Measurements from ENCODE around the gene COL28A1.
"Not testable (repeated sequence)": the region's sequence is repeated elsewhere in the genome, so short reads cannot be mapped to it uniquely, and the experiment has no call there.

Gene COL28A1

GRCh38 chr7:7516156-7516555 lies 19.5 kb downstream of the COL28A1 start:
- DNase-seq = no peak

- peak in 1 of 2 experiments; percentile 40 for DNase-seq
These were observed 22.6 kb downstream of the COL28A1 start for GRCh38 chr7:7512861-7513597.

GRCh38 chr7:7510794-7511193 lies 24.9 kb downstream of the COL28A1 start:
- no peak for DNase-seq

GRCh38 chr7:7505915-7506314 lies 29.8 kb downstream of the COL28A1 start:
- no peak for DNase-seq

GRCh38 chr7:7504910-7505704 lies 30.6 kb downstream of the COL28A1 start:
- peak in 1 of 2 experiments; percentile 53 for DNase-seq

GRCh38 chr7:7499892-7500291 lies 35.8 kb downstream of the COL28A1 start:
- DNase-seq = no peak

GRCh38 chr7:7498856-7499255 lies 36.8 kb downstream of the COL28A1 start:
- peak in 1 of 2 experiments; percentile 25 for DNase-seq

- DNase-seq = no peak
These were observed 39.4 kb downstream of the COL28A1 start for GRCh38 chr7:7496311-7496710.

GRCh38 chr7:7495171-7495570 lies 40.5 kb downstream of the COL28A1 start:
- no peak for DNase-seq

GRCh38 chr7:7491044-7491443 lies 44.6 kb downstream of the COL28A1 start:
- no peak for DNase-seq

- DNase-seq = no peak
These were observed 45.7 kb downstream of the COL28A1 start for GRCh38 chr7:7490003-7490402.

GRCh38 chr7:7489546-7489945 lies 46.1 kb downstream of the COL28A1 start:
- DNase-seq = no peak

- no peak for DNase-seq
These were observed 49.3 kb downstream of the COL28A1 start for GRCh38 chr7:7486362-7486761.

GRCh38 chr7:7484072-7484471 lies 51.6 kb downstream of the COL28A1 start:
- no peak for DNase-seq

GRCh38 chr7:7481802-7482201 lies 53.9 kb downstream of the COL28A1 start:
- DNase-seq = no peak

- no peak for DNase-seq
These were observed 56.3 kb downstream of the COL28A1 start for GRCh38 chr7:7479275-7479805.

- DNase-seq = no peak
These were observed 57.1 kb downstream of the COL28A1 start for GRCh38 chr7:7478569-7478968.

GRCh38 chr7:7477641-7478040 lies 58.0 kb downstream of the COL28A1 start:
- not testable (repeated sequence) for DNase-seq

GRCh38 chr7:7476381-7476780 lies 59.3 kb downstream of the COL28A1 start:
- DNase-seq = no peak

GRCh38 chr7:7475601-7476000 lies 60.1 kb downstream of the COL28A1 start:
- no peak for DNase-seq

- no peak for DNase-seq
These were observed 61.2 kb downstream of the COL28A1 start for GRCh38 chr7:7474436-7474835.

GRCh38 chr7:7464991-7465765 lies 70.5 kb downstream of the COL28A1 start:
- DNase-seq = not testable (repeated sequence)

GRCh38 chr7:7454000-7454399 lies 81.7 kb downstream of the COL28A1 start:
- DNase-seq = no peak
